Psoas muscle (tissue), 8 donors: ENCODE data around the gene CHCHD6. TPM values are rescaled to one million over a fixed set of nuclear protein-coding genes. Genes with fewer than 3 reads are reported as not detected.

Experiments used
- ATAC-seq, 4 donors: fragments of 200-7000 bp; cut with Tn5 transposase; one replicate each; pipeline ENCODE4 v1.9.1; 2020; ENCODE audit warnings: moderate library complexity in 3 of 4, mild to moderate bottlenecking in 2 of 4
- DNase-seq, 2 donors: peaks; one replicate each; pipeline ENCODE4 v3.0.0-alpha.2; 2020
- H3K27ac ChIP-seq: fragments of 200-600 bp; one replicate; pipeline ENCODE4 v1.8.0; 2022
- H3K27me3 ChIP-seq, 3 donors: fragments of 200-600 bp in 1 of 3; one replicate each; pipeline versions ENCODE4 v1.6.1 to v1.8.0; 2013 to 2022; ENCODE audit warnings: low read length in 2 of 3, mild to moderate bottlenecking in 2 of 3, moderate library complexity in 1 of 3; ENCODE audit not compliant: insufficient read depth in 3 of 3
- H3K36me3 ChIP-seq, 2 donors: fragments of 200-600 bp in 1 of 2; one replicate each; pipeline versions ENCODE4 v1.6.1 to v1.8.0; 2013 to 2022; ENCODE audit warnings: low read depth in 1 of 2, mild to moderate bottlenecking in 1 of 2, moderate library complexity in 1 of 2; ENCODE audit not compliant: insufficient read depth in 1 of 2
- H3K4me1 ChIP-seq: fragments of 200-600 bp; one replicate; pipeline ENCODE4 v1.8.0; 2022
- H3K4me3 ChIP-seq: fragments of 200-600 bp; one replicate; pipeline ENCODE4 v1.8.0; 2022; ENCODE audit warnings: mild to moderate bottlenecking
- H3K9me3 ChIP-seq: fragments of 200-600 bp; one replicate; pipeline ENCODE4 v1.8.0; 2022
- CTCF ChIP-seq: fragments of 200-600 bp; IDR thresholded peaks from one replicate; pipeline ENCODE4 v1.8.0; 2022; ENCODE audit warnings: antibody characterized with exemption
- WGBS, 3 donors: extraction: QIAGEN DNeasy Blood & Tissue Kit; methylation state at CpG; one replicate each; pipeline versions ENCODE4 v1.1.6 to v1.1.7; 2013; 5-methylcytosine and 5-hydroxymethylcytosine counted together
- intact Hi-C, 2 donors: fragments of 100-400 bp; cut with DNase I; formaldehyde crosslinking; loops; one replicate each; pipeline versions ENCODE4 v1.11.0 to v1.14.2; 2022
- polyA plus RNA-seq, 3 donors: library from polyadenylated mRNA; stranded (reverse); fragments of 200-250 nt; gene quantifications; one replicate each; pipeline ENCODE4 v1.2.3, GENCODE V29; 2013
- total RNA-seq, 4 donors: library from RNA; stranded (reverse); fragmentation: NEBNext Ultra II Directional in 2 of 4; extraction: Animal tissue kit (Norgen Biotek cat#: 25700) in 2 of 4; gene quantifications; one replicate each; pipeline versions ENCODE4 v1.2.1 to v1.2.4, GENCODE V29; 2021 to 2023
- donor health status: healthy with polysubstance abuse.
- donor health status: DM: no; HTN: no; CAD: no; lungs with moderate emphysema.
- donor health status: Bipolar disorder and iron deficiency.
- donor health status: healthy.
- donor health status: DM: yes; HTN: yes; CAD: no.
- donor health status: DM: no; HTN: no; CAD: no.
- donor health status: DM: no; HTN: no; CAD: no.
- donor health status: DM: yes; HTN: yes; CAD: no.

The CHCHD6 gene
- total and polyA plus RNA-seq, 7 donors = 2.4 to 13.8 (median 3.5) TPM

- intact Hi-C loops = no loop called here
- no peak for ATAC-seq
- Histone ChIP-seq H3K36me3 (peaks cover 0 to 24% of the 10 kb centered on the region in 2 donors), H3K27me3 (no peaks in the 10 kb centered on the region), H3K4me3 (no peak overlapping the region), H3K4me1 (no peaks in the 10 kb centered on the region), H3K27ac (no peak overlapping the region), H3K9me3 (peaks cover 7% of the 10 kb centered on the region)
- no peak for DNase-seq
- WGBS, 3 donors = 89 to 94% (median 90%) methylated on average over 7 of the region's 7 CpGs
- TF ChIP-seq CTCF = no peak
Measured at GRCh38 chr3:126737527-126737926, 33.5 kb downstream of the CHCHD6 start.

- Histone ChIP-seq H3K27ac (no peak overlapping the region), H3K4me1 (peaks cover 17% of the 10 kb centered on the region), H3K36me3 (peaks cover 0 to 3% of the 10 kb centered on the region in 2 donors), H3K27me3 (no peaks in the 10 kb centered on the region), H3K4me3 (no peak overlapping the region), H3K9me3 (peaks cover 7% of the 10 kb centered on the region)
- ATAC-seq (no peak), DNase-seq (no peak)
- no peak for TF ChIP-seq CTCF
- intact Hi-C loops = no loop called here
- WGBS, 3 donors = 91 to 97% (median 94%) methylated on average over 5 of the region's 5 CpGs
Measured at GRCh38 chr3:126742057-126742456, 38.0 kb downstream of the CHCHD6 start.

GRCh38 chr3:126743350-126743749 lies 39.3 kb downstream of the CHCHD6 start:
- Histone ChIP-seq H3K27me3 (no peaks in the 10 kb centered on the region), H3K27ac (no peak overlapping the region), H3K9me3 (peaks cover 7% of the 10 kb centered on the region), H3K4me3 (no peak overlapping the region), H3K4me1 (peaks cover 22% of the 10 kb centered on the region), H3K36me3 (peaks cover 0 to 3% of the 10 kb centered on the region in 2 donors)
- no peak for DNase-seq
- ATAC-seq = no peak
- no peak for TF ChIP-seq CTCF
- intact Hi-C loops = no loop called here
- WGBS, 3 donors = 87 to 92% (median 88%) methylated on average over 5 of the region's 5 CpGs

- no peak for ATAC-seq
- Histone ChIP-seq H3K36me3 (peaks cover 0 to 3% of the 10 kb centered on the region in 2 donors), H3K4me1 (peaks cover 22% of the 10 kb centered on the region), H3K27me3 (no peaks in the 10 kb centered on the region), H3K9me3 (peaks cover 7% of the 10 kb centered on the region), H3K4me3 (no peak overlapping the region), H3K27ac (no peak overlapping the region)
- intact Hi-C loops = no loop called here
- no peak for TF ChIP-seq CTCF
- no peak for DNase-seq
- WGBS, 3 donors = 79 to 92% (median 84%) methylated on average over 5 of the region's 5 CpGs
Measured at GRCh38 chr3:126743781-126744180, 39.7 kb downstream of the CHCHD6 start.

- ATAC-seq (peak; percentile 58 to 77 (median 66)), DNase-seq (peak; percentile 34 to 81)
- no peaks in the 10 kb centered on the region for H3K27me3 ChIP-seq
- no peaks in the 10 kb centered on the region for H3K9me3 ChIP-seq
- no peak overlapping the region for H3K4me3 ChIP-seq
- 42 to 76% (median 51%) methylated on average over 6 of the region's 6 CpGs for WGBS, 3 donors
- H3K36me3 ChIP-seq = peaks cover 0 to 3% of the 10 kb centered on the region in 2 donors
- peak overlapping the region; percentile 70 for H3K27ac ChIP-seq
- peaks cover 22% of the 10 kb centered on the region for H3K4me1 ChIP-seq
- no peak for TF ChIP-seq CTCF
- intact Hi-C loops = loop anchor here (5.0 kb wide), 1 partner anchor 64 kb away; no protein-coding TSS in a partner anchor
Measured at GRCh38 chr3:126745760-126746394, 41.8 kb downstream of the CHCHD6 start.
